K562 (cell line): ENCODE measurements around the gene TJAP1.

Experiments
- CTCF ChIP-seq, 3 experiments: IDR thresholded peaks in 2 of 3; conservative IDR thresholded peaks in 1 of 3; 2 replicates each; pipeline ENCODE4 v1.5.1; 2011 to 2012; ENCODE audit warnings: low read length in 3 of 3, mild to moderate bottlenecking in 3 of 3, control low read depth in 2 of 3, improper control_type of control experiment in 1 of 3, inconsistent platforms in 1 of 3, low read depth in 1 of 3, mixed read lengths in 1 of 3, moderate library complexity in 1 of 3; ENCODE audit not compliant: insufficient read depth in 2 of 3
- TRIM28 ChIP-seq: fragments of 450-650 bp; IDR thresholded peaks from 2 replicates; pipeline ENCODE4 v1.6.1; 2017

- TF ChIP-seq TRIM28 (no peak), CTCF (IDR thresholded peaks at IDR 0.05 in 2 of 3, conservative IDR thresholded peaks at IDR 0.05 in 1 of 3; ENCODE audit: insufficient read depth in 2 of 3, low read depth in 1 of 3, low read length in 3 of 3) (no peak)
Observed at GRCh38 chr6:43532201-43532600, 54.8 kb downstream of the TJAP1 start.
